ENCODE results near the gene KCNMA1.

GRCh38 chr10:77361426-77361825 lies 276.2 kb downstream of the KCNMA1 start:
- TF ChIP-seq MTF1 (CRISPR knock-in tag; IDR thresholded peaks at IDR 0.05; ENCODE audit: borderline replicate concordance) = no peak
- TF ChIP-seq EP300 (IDR thresholded peaks at IDR 0.05; ENCODE audit: low read length) = no peak
